H54 (cell line): ENCODE data around the gene ALPG.
"Not testable (repeated sequence)": the region's sequence is repeated elsewhere in the genome, so short reads cannot be mapped to it uniquely, and the experiment has no call there.

Experiments
- DNase-seq: peaks from one replicate; pipeline ENCODE4 v3.0.0; 2011; ENCODE audit warnings: low spot score, mixed read lengths; ENCODE audit not compliant: insufficient read length
- FAIRE-seq: peaks from 3 replicates; lab custom pipeline; 2011; peaks lifted over from hg19 to GRCh38; lab: Jason Lieb, UNC
- POLR2A ChIP-seq: IDR thresholded peaks from 2 replicates; pipeline ENCODE4 v1.6.1; 2011; ENCODE audit warnings: low read depth, mild to moderate bottlenecking, low read length

The ALPG gene

DNA sequence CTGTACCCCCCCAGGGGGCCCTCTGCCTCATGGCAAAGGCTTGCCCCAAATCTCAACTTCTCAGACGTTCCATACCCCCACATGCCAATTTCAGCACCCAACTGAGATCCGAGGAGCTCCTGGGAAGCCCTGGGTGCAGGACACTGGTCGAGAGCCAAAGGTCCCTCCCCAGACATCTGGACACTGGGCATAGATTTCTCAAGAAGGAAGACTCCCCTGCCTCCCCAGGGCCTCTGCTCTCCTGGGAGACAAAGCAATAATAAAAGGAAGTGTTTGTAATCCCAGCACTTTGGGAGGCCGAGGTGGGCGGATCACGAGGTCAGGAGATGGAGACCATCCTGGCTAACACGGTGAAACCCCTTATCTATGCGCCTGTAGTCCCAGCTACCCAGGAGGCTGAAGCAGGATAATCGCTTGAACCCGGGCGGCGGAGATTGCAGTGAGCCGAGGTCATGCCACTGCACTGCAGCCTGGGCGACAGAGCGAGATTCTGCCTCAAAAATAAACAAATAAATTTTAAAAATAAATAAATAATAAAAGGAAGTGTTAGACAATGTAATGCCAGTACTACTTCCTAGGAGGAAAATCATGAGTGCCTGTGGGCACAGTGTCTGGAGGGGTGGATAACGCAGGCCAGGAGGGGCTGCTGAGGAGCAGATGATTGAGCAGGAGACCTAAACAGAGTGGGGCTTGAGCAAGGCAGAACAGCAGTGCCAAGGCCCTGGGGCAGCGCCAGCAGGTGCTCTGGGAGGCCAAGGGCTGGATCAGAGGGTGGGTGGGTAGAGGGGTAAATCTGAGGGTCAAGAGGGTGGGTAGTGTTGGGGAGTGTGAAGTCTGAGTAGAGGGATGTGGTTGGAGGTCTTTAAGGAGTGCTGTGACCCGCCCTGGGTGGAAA is 24.1 kb upstream of the ALPG start:
- TF ChIP-seq POLR2A = no peak
- DNase-seq = no peak
- no peak for FAIRE-seq

DNA sequence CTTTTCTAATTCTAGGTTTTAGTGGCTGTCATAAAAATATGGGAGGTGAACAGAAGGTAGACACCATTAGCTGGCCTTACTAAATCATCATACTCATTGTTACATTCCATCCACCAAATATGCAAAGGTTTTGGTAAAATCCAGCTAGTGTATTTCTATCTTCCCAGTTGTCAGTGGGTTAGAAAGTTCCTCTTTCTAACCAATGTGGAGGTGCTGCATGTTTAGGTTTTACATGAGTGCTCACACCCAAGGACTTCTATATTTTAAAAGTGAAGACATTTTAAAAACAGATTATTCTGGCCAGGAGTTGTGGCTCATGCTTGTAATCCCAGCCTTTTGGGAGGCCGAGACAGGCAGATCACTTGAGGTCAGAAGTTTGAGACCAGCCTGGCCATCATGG is 22.2 kb upstream of the ALPG start:
- TF ChIP-seq POLR2A = no peak
- FAIRE-seq = no peak

DNA sequence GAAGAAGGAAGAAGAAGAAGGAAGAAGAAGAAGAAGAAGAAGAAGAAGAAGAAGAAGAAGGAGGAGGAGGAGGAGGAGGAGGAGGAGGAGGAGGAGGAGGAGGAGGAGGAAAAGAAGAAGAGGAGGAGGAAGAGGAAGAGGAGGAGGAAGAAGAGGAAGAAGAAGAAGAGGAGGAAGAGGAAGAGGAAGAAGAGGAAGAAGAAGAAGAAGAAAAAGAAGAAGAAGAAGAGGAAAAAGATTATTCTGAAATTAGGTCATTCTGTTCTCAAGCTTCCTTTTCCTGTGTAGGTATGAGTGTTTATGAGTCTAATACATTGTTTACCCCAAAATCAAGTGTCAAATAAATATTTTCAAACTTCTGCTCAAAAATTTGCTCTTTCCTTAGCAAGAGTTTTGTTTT is 21.6 kb upstream of the ALPG start:
- not testable (repeated sequence) for DNase-seq, FAIRE-seq

More for the DNA sequence above, 22.2 kb upstream of the ALPG start:
- no peak for DNase-seq

GRCh38 chr2:232385660-232386489 is 20.8 kb upstream of the ALPG start:
- TF ChIP-seq POLR2A = no peak
- FAIRE-seq (no peak), DNase-seq (no peak)

- TF ChIP-seq POLR2A = no peak
- DNase-seq (no peak), FAIRE-seq (no peak)
These were observed 20.2 kb upstream of the ALPG start for GRCh38 chr2:232386490-232386739.

- DNase-seq (no peak), FAIRE-seq (no peak)
- no peak for TF ChIP-seq POLR2A
These were observed 19.7 kb upstream of the ALPG start for GRCh38 chr2:232386740-232387450.

DNA sequence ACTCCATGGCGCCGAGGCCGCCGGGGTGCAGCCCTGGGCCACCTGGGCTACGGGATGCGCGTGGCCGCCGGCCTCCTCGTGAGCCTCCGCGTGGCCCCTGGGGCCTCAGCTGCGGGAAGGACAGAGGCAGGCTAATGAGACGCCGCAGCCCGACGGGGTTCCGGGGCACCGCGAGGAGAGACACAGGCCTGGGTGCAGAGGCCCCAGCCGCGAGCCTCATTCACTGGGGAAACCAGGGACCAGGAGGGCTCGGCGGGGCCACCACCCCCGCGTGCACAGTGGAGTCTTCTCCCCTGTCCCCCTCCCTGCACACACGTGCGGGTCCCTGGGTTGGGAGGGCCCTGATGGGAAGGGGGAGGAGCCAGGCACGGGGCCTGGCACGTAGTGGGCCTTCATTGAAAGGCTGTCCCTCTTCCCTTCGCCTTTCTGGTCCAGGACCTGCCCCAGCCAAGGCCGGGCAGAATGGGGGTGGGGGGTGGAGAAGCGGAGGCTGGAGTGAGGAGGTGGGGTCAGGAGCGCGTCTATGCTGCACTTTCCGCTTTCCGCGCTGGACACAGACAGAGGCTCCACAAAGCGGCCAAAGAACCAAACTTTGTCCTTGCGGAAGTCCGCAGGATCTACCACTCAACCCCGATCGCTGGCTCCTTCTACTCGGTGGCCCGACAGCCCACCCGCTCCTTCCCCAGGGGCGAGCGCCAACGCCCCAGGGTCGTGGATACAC is 19.0 kb upstream of the ALPG start:
- no peak for FAIRE-seq
- no peak for DNase-seq
- TF ChIP-seq POLR2A = no peak

GRCh38 chr2:232388324-232388891 is 18.2 kb upstream of the ALPG start:
- no peak for DNase-seq
- TF ChIP-seq POLR2A = no peak
- FAIRE-seq = no peak

DNA sequence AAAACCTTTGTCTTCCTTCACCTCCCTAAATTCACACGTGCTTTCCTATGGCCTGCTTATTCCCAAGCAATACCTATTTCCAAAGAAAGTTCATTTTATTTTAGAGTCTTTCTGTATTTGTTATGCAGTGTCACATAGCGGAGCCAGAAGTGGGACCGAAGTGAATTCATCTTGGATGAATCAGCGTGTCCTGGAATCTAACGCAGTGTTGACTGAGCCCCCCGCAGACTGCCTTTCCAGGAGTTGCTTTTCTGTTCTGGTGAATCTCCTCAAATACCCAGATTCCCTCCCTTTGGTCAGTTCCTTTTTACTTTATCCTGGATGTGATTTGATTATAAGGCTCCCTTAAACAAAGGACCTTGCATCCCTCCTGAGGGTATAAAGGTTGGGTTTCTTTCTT is 17.3 kb upstream of the ALPG start:
- peak; percentile 60 for DNase-seq
- no peak for FAIRE-seq
- no peak for TF ChIP-seq POLR2A

GRCh38 chr2:232390661-232391060 is 16.0 kb upstream of the ALPG start:
- TF ChIP-seq POLR2A = no peak
- FAIRE-seq (no peak), DNase-seq (no peak)

DNA sequence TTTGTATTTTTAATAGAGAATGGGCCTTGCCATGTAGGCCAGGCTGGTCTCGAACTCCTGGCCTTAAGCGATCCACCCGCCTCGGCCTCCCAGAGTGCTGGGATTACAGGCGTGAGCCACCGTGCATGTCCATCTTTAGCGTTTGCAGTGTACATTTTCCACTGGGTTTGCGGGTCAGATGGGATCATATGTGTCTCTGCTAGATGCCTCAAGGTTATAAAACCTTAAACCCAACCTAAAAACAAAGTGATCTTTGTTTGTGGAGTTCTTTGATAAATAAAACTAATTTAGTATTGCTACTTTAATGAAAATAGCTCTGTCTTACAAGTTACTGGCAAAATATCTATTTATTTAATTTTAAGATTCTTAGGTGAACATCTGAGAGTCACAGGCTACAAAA is 13.1 kb upstream of the ALPG start:
- FAIRE-seq (no peak), DNase-seq (no peak)
- TF ChIP-seq POLR2A = no peak

DNA sequence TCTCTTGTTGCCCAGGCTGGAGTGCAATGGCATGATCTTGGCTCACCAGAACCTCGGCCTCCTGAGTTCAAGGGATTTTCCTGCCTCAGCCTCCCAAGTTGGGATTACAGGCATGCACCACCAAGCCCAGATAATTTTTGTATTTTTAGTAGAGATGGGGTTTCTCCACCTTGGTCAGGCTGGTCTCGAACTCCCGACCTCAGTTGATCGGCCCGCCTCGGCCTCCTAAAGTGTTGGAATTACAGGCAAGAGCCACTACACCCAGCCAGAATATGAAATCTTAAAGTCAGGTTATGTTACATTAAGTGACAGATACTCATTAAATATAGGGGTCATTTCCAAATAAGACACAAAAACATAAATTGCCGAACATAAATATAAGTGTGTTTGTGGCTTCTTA is 12.2 kb upstream of the ALPG start:
- FAIRE-seq, DNase-seq: not testable (repeated sequence)

DNA sequence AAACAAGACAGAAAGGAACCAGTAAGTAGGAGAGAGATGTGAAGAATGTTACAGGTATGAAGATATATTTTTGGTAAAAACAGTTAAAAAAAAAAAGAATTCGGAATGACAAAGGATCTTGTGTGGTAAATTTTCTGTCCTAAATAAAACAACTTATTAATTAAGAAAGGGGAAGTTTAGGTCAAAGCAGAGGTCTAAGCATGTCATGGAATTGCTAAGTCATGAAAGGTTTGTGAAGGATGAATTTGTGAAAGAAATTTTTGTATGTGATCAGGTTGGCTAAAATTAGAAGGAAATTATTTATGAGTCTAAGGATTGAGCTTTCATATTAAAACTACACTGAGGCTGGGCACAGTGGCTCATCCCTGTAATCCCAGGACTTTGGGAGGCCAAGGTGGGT is 11.1 kb upstream of the ALPG start:
- no peak for DNase-seq
- no peak for FAIRE-seq
- TF ChIP-seq POLR2A = no peak
